HCT116 (cell line): ENCODE data around the gene CACNB2.

Source experiments
- EZH2phosphoT487 ChIP-seq: fragments of 200-600 bp; IDR thresholded peaks from 2 replicates; pipeline ENCODE4 v1.6.1; 2018; ENCODE audit warnings: antibody characterized with exemption, borderline replicate concordance
- POLR2A ChIP-seq: IDR thresholded peaks from 2 replicates; pipeline ENCODE4 v1.7.0; 2011; ENCODE audit warnings: borderline replicate concordance; ENCODE audit not compliant: insufficient read depth, insufficient read length; ENCODE audit errors: extremely low read depth

GRCh38 chr10:18230794-18231193 lies 90.6 kb downstream of the CACNB2 start:
- TF ChIP-seq POLR2A (no peak), EZH2phosphoT487 (no peak)
